Activated CD4-positive, alpha-beta T cell treated with anti-CD3 and anti-CD28 coated beads, Interleukin-2, Interleukin-6, amounts not matched to agents 100 ng/mL and 50 ng/mL, durations not matched to agents 16 hours and 8 hours (primary cell): Measurements from ENCODE around the gene FASTK.
"Not testable (repeated sequence)": the region's sequence is repeated elsewhere in the genome, so short reads cannot be mapped to it uniquely, and the experiment has no call there.

ENCODE experiments used
- DNase-seq: peaks from one replicate; pipeline ENCODE4 v3.0.0-alpha.2; 2020

Gene FASTK

DNA sequence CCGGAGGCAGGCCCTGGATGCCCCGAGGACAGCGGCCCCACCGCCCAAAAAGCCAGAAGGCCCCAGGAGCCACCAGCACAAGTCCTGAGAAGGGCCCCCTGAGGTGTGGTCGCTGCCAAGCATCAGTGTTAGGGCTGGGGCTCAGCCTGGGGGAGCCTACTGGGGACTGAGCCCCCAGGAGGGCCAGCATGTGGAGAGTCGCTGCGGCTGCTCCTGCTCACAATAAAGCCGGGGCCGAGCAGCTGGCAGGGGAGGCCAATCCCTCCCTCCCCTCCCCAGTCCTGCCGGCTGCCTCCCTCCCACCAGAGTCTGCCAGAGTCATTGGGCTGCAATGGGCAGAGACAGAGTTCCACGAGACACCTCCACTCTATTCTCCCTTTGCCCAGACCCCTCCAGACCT lies 35.3 kb downstream of the FASTK start:
- no peak for DNase-seq

DNA sequence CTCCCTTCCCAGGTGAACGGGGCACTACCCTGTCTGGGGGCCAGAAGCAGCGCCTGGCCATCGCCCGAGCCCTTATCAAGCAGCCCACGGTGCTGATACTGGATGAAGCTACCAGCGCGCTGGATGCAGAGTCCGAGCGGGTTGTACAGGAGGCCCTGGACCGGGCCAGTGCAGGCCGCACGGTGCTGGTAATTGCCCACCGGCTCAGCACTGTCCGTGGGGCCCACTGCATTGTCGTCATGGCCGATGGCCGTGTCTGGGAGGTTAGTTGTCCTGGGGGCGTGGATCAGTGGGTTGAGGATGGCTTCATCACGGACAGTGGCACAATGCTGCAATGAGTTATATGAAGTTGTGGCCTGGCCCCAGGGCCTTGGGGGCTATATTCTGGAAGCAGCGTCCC lies 36.6 kb downstream of the FASTK start:
- no peak for DNase-seq

DNA sequence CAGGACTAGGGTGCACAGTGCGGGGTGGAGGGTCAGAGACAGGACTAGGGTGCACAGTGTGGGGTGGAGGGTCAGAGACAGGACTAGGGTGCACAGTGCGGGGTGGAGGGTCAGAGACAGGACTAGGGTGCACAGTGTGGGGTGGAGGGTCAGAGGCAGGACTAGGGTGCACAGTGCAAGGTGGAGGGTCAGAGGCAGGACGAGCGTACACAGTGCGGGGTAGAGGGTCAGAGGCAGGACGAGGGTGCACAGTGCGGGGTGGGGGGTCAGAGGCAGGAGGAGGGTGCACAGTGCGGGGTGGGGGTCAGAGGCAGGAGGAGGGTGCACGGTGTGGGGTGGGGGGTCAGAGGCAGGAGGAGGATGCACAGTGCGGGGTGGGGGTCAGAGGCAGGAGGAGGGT lies 37.2 kb downstream of the FASTK start:
- DNase-seq = not testable (repeated sequence)

DNA sequence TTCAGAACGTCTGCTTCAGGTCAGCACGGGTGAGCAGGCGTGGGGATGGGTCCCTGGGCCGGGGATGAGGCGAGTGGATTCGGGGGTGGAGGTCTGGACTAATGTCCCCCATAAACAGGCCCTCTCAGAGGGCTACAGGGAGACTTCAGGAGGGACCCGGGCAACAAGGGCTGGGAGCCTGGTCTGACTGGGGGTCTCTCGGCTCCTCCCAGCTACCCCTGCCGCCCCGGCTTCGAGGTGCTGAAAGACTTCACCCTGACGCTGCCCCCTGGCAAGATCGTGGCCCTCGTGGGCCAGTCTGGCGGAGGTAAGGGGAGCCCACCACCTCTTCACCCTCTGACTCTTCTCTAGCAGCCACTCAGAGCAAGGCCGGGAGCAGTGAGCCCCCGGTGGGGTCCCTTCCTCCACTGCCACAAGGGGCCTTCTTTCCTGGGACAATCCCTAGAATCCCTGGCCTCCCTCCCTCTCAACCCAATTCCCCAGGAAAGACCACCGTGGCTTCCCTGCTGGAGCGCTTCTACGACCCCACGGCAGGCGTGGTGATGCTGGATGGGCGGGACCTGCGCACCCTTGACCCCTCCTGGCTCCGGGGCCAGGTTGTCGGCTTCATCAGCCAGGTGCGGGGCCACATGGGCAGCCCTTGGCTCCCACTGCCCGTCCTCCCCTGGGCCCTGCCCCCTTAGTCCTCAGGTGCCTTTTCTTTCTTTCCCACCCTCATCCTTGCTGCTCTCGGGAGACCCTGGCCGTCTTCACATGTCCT lies 39.8 kb downstream of the FASTK start:
- no peak for DNase-seq

DNA sequence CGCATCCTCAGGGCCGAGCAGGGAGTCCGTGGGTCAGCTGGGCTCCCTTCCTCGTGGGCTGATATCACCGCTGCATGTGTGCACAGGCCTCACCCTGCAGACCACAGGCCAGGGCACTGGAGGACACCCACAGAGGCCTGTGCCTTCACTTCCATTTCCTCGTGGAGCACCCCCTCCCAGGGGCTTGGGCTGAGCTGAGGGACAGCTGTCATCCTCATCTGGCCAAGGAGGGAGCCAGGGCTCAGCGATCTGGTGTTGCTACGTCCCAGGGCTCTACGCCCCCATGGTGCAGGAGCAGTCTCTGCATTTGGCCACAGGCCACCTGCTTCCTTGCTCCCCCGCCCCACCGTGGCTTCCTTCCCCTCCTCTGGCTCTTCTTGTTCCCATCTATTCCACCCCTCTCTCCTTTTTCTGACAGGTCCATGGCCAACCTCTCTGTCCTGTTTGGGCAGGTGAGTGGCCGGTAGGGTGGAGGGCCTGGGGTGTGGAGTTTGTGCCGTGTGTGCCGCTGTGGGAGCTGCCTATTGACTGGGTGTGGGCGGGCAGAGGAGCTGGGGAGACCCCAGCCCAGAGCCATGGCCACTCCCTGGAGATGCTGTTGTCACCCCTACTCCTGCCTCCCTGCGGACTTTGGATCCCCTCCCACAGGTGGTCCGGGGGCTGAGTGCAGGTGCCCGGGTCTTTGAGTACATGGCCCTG lies 40.6 kb downstream of the FASTK start:
- DNase-seq = no peak

DNA sequence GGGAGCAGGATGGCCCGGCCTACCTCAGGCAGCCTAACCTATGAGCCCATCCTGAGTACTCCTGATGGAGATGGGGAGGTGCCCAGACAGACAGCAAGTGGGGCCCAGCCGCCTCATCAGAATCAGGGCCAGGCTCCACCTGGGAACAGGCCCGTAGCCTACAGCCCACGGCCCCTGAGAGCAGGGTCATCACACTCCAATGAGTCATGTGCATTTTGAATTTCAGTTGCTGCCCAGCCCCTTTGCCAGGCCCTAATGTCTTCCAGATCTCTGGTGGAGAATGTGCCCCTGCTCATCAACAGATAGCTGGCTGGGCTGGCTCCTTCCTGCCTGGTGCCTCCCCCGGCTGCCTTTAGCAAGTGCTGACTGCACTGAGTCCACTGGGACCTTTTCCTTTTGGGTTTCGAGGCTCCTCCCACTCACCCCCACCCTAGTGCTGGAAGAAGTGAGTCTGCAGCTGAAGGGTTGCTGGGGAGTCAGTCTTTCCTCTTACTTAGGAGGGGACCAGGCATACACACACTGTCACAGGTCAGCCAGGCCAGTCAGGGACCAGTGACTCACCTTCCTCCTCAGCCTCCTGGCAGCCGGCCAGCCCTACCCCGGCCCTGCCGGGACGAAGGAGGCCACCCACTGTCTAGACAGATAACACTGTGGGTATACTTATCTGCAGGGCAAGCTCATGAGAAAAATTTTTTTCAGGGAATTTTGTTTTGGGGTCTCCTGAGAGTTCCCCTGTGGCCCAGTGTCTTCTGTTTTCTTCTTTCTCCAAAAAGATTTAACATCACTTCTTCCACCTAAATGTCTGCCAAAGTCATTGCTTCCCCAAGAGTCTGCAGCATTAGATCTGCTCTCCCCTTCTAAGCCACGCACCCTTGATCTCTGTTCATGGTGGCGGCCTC lies 41.4 kb downstream of the FASTK start:
- DNase-seq = peak; percentile 62

DNA sequence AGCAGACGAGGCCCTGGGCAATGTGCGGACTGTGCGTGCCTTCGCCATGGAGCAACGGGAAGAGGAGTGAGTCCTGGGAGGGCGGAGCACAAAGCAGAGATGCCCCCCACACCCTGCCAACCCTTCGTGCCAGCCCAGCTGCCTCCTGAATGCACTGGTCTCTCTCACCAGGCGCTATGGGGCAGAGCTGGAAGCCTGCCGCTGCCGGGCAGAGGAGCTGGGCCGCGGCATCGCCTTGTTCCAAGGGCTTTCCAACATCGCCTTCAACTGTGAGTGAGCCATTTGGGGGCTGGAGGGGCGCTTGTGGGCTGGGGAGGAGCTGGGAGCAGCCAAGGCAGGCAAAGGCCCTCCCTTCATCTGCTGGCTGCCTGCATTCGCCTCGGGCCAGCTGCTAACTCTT lies 44.7 kb downstream of the FASTK start:
- DNase-seq = no peak

DNA sequence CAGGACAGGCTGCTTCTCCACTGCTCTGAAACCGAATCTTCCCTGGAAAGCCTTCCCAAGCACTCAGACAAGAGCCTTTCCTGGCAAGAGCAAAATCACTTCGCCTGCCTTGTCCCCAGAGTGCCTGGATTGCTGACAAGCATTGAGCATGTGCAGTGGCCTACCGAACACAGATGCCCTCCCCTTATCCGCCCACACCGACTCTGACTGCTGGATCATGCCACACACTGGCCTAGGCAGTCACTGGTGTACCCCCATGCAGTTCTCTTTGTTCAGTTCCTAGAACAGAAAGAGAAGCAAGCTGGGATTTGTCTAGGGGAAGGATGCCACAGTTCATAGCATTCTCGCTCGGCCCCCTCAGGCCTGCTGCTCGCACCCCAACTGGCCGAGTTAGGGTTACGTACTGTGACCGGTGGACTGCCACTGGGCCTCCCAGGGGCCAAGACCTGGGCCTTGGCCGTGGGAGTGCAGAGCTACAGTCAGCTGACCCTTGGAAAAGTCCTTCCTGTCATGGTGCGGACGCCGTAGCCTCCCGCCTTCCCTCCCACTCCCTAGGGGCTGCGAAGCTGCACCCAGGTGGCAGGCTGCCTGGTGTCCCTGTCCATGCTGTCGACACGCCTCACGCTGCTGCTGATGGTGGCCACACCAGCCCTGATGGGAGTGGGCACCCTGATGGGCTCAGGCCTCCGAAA lies 45.4 kb downstream of the FASTK start:
- no peak for DNase-seq

DNA sequence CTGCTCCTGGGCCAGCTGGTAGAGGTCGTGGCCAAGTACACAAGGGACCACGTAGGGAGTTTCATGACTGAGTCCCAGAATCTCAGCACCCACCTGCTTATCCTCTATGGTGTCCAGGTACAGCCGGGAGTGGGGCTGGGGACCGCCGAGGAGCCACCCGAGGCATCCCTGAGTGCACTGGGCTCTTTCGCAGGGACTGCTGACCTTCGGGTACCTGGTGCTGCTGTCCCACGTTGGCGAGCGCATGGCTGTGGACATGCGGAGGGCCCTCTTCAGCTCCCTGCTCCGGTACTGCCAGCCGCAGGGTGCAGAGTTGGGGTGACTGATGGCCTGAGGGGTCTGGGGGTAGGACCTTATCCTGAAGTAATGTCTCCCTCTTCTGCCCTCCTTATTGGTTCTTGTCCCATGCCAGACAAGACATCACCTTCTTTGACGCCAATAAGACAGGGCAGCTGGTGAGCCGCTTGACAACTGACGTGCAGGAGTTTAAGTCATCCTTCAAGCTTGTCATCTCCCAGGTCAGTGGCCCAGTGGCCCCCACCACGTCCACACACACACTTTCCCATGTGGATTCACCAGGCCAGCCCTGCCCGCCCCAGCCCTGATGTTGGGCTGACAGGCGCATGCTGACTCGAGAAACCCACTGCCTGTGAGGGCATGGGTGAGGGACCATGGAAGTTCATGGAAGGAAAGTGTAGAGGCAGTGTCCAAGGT lies 46.1 kb downstream of the FASTK start:
- DNase-seq = no peak

DNA sequence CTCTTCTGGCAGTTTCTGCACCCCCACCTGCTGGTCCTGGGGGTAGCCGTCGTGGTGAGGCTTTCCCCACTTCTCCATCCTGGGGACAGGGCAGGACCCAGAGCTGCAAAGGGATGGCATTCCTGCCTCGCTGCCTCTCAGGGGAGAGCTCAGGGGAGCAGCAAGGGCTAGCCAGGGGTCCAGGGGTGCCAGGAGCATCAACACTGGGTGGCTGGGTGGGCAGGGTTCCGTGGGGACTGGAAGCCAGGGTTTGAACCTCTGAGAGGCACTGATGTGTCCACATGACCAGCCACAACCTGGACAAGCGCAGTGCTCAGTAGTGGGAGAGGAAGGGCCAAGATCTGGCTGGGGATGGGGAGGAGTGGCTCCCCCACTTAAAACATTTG lies 46.8 kb downstream of the FASTK start:
- no peak for DNase-seq

DNA sequence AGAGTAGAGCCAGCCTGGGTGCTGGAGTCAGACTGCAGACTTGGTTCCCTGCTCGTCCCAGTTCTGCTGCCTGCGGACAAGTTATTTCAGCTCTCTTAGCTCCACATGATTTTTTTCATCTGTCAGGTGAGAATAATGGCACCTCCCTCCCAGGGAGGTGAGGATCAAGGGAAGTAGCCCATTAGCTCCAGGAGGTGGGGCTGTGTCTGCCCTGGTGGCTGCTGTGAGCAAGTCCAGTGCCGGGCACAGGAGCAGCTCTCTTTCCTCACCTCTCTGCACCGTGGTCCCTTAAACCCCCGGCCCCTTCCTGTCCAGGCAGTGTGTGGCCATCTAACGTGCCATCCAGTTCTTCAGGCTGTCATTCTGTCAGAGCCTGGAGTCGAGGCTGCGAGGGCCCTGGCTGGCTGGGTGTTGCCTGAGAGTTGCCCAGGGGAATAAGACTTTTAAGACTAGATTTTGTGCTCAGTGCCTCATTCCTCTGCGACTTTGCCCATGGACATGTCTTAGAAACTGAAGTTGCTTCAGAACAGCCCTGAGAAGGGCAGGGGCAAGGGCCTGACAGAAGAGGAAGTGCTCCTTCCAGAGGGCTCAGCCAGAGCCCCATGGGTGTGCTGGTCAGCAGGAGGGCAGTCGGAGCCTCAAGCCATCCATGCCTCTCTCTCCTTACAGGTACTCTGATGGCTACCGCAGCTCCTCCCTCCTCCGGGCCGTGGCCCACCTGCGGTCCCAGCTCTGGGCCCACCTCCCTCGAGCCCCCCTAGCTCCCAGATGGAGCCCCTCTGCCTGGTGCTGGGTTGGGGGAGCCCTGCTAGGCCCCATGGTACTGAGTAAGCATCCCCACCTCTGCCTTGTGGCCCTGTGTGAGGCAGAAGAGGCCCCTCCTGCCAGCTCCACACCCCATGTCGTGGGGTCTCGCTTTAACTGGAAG lies 47.4 kb downstream of the FASTK start:
- DNase-seq = no peak

DNA sequence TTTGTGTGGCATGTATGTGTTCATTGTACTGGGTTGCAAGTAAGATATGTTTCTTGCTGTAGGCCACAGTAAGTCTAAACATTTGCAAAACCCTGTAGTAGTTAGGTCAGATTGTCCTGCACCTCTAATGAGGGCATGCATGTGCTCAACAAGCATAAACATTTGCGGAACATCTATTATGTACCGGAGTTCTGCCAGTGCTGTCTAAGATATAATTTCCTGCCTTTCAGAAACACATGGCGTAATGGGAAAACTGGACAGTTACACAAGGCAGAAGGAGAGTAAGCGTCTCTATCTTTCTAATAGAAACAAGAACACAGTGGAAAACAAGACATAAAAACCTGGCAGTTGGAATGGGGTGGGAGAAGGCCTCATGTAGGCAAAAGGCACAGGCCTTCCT lies 49.6 kb downstream of the FASTK start:
- no peak for DNase-seq

DNA sequence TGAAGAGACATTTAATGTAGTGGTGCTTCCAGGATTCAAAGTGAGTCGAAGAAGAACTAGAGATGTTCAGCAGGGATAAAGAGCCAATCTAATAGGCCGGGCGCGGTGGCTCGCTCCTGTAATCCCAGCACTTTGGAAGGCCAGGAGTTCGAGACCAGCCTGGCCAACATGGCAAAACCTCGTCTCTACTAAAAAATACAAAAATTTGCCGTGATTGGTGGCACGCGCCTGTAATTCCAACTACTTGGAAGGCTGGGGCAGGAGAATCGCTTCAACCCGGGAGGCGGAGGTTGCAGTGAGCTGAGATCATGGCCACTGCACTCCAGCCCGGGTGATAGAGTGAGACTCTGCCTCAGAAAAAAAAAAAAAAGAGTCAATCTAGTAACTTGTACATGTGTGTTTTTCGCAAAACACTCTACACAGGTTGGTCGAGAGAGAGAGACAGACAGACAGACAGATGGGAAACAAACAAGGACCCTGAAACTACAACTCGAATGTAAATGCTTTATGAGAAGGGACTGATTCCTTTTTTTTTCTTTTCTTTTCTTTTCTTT lies 51.6 kb downstream of the FASTK start:
- DNase-seq = no peak

DNA sequence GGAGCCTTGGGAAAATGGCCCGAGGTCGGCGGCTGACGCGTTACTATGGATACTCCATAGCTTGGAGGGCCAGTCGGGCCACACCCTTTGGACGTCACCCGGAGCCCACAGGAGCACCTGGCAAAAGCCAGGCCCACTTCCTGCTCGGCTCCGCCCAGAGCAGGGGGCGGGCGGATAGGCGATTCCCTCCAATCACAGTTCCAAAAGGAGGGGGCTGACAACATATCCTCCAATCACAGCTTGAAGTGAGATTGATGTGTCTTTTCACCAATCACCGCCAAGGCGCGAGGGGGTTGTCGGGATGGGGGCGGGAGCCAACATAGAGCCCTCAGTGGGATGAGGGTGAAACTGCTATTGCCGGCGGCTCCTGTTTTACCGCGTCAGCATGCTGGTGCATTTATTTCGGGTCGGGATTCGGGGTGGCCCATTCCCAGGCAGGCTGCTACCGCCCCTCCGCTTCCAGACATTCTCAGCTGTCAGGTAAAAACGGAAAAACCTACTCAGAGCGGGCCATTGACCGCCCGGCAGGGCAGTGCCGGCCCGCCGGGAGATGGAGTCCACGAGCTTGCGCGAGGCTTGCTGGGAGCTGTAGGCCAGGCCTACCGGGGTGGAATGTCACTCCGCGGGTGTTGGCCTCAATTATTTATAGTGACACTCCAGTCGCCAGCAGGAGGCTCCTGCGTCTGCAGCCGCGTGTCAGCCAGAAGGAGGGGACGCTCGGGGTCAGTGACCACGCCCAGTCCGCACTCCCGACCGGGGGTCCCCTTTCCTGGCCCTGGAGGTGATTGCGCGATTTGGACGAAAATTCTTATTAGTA lies 52.3 kb downstream of the FASTK start, which contains the start of gene ABCB8:
Gene ABCB8, plus strand, starts transcription at position 320 of the 817 bp plus-strand sequence. Its CDS starts 66 bp downstream, at position 386.
- DNase-seq = peak; percentile 99

DNA sequence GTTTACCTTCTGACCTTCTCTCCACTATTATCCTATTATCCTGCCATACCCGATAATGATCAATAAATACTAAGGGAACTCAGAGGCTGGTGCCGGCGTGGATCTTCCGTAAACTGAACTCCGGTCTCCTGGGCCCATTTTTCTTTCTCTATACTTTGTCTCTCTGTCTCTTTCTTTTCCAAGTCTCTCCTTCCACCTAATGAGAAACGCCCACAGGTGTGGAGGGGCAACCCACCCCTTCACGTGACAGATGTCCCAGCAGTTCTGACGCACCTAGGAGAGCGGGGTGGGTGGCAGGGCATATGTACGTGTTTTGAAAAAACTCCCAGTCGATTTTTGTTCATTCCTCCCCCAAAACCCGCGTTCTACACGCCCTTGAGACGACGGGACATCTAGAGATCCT lies 52.9 kb downstream of the FASTK start:
- not testable (repeated sequence) for DNase-seq

DNA sequence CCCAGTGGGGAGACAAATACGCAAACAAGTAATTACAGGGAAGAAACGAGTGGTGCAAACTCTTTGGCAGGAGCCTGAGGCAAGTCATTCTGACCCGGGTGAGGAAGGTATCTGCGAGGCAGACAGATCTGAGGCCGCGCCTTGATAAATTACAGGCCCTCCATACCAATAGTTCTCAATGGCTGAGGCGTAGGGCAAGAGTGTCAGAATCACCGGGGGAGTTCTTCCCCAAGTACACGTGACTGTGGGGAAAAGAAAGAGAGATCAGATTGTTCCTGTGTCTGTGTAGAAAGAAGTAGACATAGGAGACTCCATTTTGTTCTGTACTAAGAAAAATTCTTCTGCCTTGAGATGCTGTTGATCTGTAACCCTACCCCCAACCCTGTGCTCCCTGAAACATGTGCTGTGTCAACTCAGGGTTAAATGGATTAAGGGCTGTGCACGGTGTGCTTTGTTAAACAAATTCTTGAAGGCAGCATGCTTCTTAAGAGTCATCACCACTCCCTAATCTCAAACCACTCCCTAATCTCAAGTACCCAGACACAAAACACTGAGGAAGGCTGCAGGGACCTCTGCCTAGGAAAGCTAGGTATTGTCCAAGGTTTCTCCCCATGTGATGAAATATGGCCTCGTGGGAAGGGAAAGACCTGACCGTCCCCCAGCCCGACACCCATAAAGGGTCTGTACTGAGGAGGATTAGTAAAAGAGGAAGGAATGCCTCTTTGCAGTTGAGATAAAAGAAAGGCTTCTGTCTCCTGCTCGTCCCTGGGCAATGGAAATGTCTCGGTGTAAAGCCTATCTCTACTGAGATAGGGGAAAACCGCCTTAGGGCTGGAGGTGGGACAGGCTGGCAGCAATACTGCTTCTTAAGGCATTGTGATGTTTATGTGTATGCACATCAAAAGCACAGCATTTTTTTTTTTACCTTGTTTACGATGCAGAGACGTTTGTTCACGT lies 53.6 kb downstream of the FASTK start:
- not testable (repeated sequence) for DNase-seq
